Stomach (tissue), 4 donors: Measurements from ENCODE around the gene PARVB.

Experiments used
- CTCF ChIP-seq, 7 experiments: fragments of 450-650 bp in 4 of 7; fragments of 200-600 bp in 3 of 7; sonication (generic) in 3 of 7; IDR thresholded peaks; one replicate each; pipeline ENCODE4 v1.5.1; 2016 to 2019; ENCODE audit warnings: antibody characterized with exemption in 7 of 7, control low read depth in 2 of 7, mild to moderate bottlenecking in 1 of 7
- EP300 ChIP-seq: sonication (generic); formaldehyde crosslinking; IDR thresholded peaks from one replicate; pipeline ENCODE4 v1.6.1; 2017; ENCODE audit warnings: antibody characterized with exemption

- TF ChIP-seq CTCF (IDR thresholded peaks at IDR 0.05), result no peak
- no peak for TF ChIP-seq EP300
Measured at GRCh38 chr22:44160421-44160820, 136.3 kb downstream of the PARVB start.
